ENCODE results near the gene STK32A.

- TF ChIP-seq POLR2A (IDR thresholded peaks at IDR 0.05; ENCODE audit: low read depth) (no peak), CTCF (IDR thresholded peaks at IDR 0.05) (no peak), EP300 (IDR thresholded peaks at IDR 0.05) (no peak), POLR2AphosphoS5 (IDR thresholded peaks at IDR 0.05) (no peak)
Observed at GRCh38 chr5:147248561-147248960, 13.7 kb downstream of the STK32A start.

Measured in esophagus muscularis mucosa (tissue), 4 donors.